GM19023 (cell line): ENCODE measurements around the gene TBL3.

Experiments
- ATAC-seq: cut with Tn5 transposase; IDR thresholded peaks from one replicate; pipeline ENCODE4 v1.9.1; 2021; ENCODE audit warnings: mild to moderate bottlenecking, moderate library complexity; ENCODE audit not compliant: unreplicated experiment

Gene TBL3

GRCh38 chr16:1981398-1981836, 9.6 kb downstream of the TBL3 start, which contains the start of gene NOXO1:
Gene NOXO1, minus strand, starts transcription at chr16:1981469. Its CDS starts 290 bp downstream, at chr16:1981179.
- ATAC-seq: no peak

GRCh38 chr16:1982013-1982433, 10.2 kb downstream of the TBL3 start:
- ATAC-seq: no peak

- ATAC-seq: no peak
Measured at GRCh38 chr16:1982991-1983543, 11.2 kb downstream of the TBL3 start.

- peak; percentile 74 for ATAC-seq
Measured at GRCh38 chr16:1983544-1984346, 11.9 kb downstream of the TBL3 start, which contains the start of gene GFER. Gene GFER, plus strand, starts transcription at chr16:1984193. Its CDS starts 26 bp downstream, at chr16:1984219.

- ATAC-seq: peak; percentile 5
Measured at GRCh38 chr16:1984347-1985225, 12.7 kb downstream of the TBL3 start.

GRCh38 chr16:1985466-1986150, 13.8 kb downstream of the TBL3 start:
- no peak for ATAC-seq

GRCh38 chr16:1987198-1987597, 15.3 kb downstream of the TBL3 start:
- ATAC-seq: no peak

GRCh38 chr16:1989209-1990100, 17.6 kb downstream of the TBL3 start, which contains the start of gene SYNGR3:
Gene SYNGR3, plus strand, starts transcription at chr16:1989970. Its CDS starts 133 bp downstream, at chr16:1990103.
- no peak for ATAC-seq

GRCh38 chr16:1990101-1990350, 18.2 kb downstream of the TBL3 start:
- ATAC-seq: no peak

- ATAC-seq: no peak
Measured at GRCh38 chr16:1990351-1991134, 18.7 kb downstream of the TBL3 start.

GRCh38 chr16:1991135-1991551, 19.3 kb downstream of the TBL3 start:
- ATAC-seq: no peak

- no peak for ATAC-seq
Measured at GRCh38 chr16:1991588-1991947, 19.7 kb downstream of the TBL3 start.

GRCh38 chr16:1991948-1992703, 20.3 kb downstream of the TBL3 start:
- peak; percentile 51 for ATAC-seq

GRCh38 chr16:1992704-1993317, 21.0 kb downstream of the TBL3 start:
- no peak for ATAC-seq

- no peak for ATAC-seq
Measured at GRCh38 chr16:1993731-1994131, 21.9 kb downstream of the TBL3 start.

GRCh38 chr16:1997494-1998359, 25.9 kb downstream of the TBL3 start:
- ATAC-seq: no peak

- no peak for ATAC-seq
Measured at GRCh38 chr16:1998360-1998835, 26.5 kb downstream of the TBL3 start.
